Ureter (tissue), 1 donor: ENCODE measurements around the gene PPP2R2B. TPM values are rescaled to one million over a fixed set of nuclear protein-coding genes. Genes with fewer than 3 reads are reported as not detected.

ENCODE experiments used
- DNase-seq: peaks from one replicate; pipeline ENCODE4 v3.0.0-alpha.2; 2020; ENCODE audit warnings: low spot score
- total RNA-seq: library from RNA; stranded (reverse); gene quantifications from one replicate; pipeline ENCODE4 v1.2.4, GENCODE V29; 2023
- donor health status: DM: yes; HTN: yes; CAD: no.

The PPP2R2B gene
- total RNA-seq, 1 donor from 2014 or later, result 25.9 TPM

GRCh38 chr5:146827901-146828300, 50.7 kb downstream of the PPP2R2B start:
- no peak for DNase-seq

- no peak for DNase-seq
Observed at GRCh38 chr5:146825033-146825432, 53.5 kb downstream of the PPP2R2B start.

GRCh38 chr5:146821732-146822131, 56.8 kb downstream of the PPP2R2B start:
- DNase-seq, result no peak

GRCh38 chr5:146820987-146821386, 57.6 kb downstream of the PPP2R2B start:
- DNase-seq, result no peak

- DNase-seq, result no peak
Observed at GRCh38 chr5:146818822-146819221, 59.7 kb downstream of the PPP2R2B start.

GRCh38 chr5:146817973-146818372, 60.6 kb downstream of the PPP2R2B start:
- DNase-seq, result no peak

- no peak for DNase-seq
Observed at GRCh38 chr5:146816775-146817387, 61.7 kb downstream of the PPP2R2B start.

GRCh38 chr5:146815411-146815810, 63.1 kb downstream of the PPP2R2B start:
- DNase-seq, result no peak

- DNase-seq, result no peak
Observed at GRCh38 chr5:146813346-146814157, 65.0 kb downstream of the PPP2R2B start.

GRCh38 chr5:146805081-146805480, 73.5 kb downstream of the PPP2R2B start:
- no peak for DNase-seq

- DNase-seq, result no peak
Observed at GRCh38 chr5:146802945-146803522, 75.5 kb downstream of the PPP2R2B start.

GRCh38 chr5:146799671-146800070, 78.9 kb downstream of the PPP2R2B start:
- DNase-seq, result no peak

GRCh38 chr5:146799231-146799630, 79.3 kb downstream of the PPP2R2B start:
- no peak for DNase-seq

- DNase-seq, result no peak
Observed at GRCh38 chr5:146797658-146798057, 80.9 kb downstream of the PPP2R2B start.

GRCh38 chr5:146796911-146797310, 81.6 kb downstream of the PPP2R2B start:
- no peak for DNase-seq

- no peak for DNase-seq
Observed at GRCh38 chr5:146796144-146796543, 82.4 kb downstream of the PPP2R2B start.

- no peak for DNase-seq
Observed at GRCh38 chr5:146794326-146795029, 84.1 kb downstream of the PPP2R2B start.

GRCh38 chr5:146793709-146794108, 84.8 kb downstream of the PPP2R2B start:
- DNase-seq, result no peak

GRCh38 chr5:146791471-146791870, 87.1 kb downstream of the PPP2R2B start:
- DNase-seq, result no peak

GRCh38 chr5:146789712-146790653, 88.6 kb downstream of the PPP2R2B start:
- DNase-seq, result no peak

GRCh38 chr5:146788898-146789297, 89.7 kb downstream of the PPP2R2B start:
- no peak for DNase-seq
